SU-DHL-6 (cell line): ENCODE measurements around the gene RAI1.

Source experiments
- EZH2phosphoT487 ChIP-seq: fragments of 200-600 bp; sonication (generic), shearing (Covaris generic); conservative IDR thresholded peaks from 2 replicates; pipeline ENCODE4 v1.6.1; 2018; ENCODE audit warnings: mild to moderate bottlenecking, antibody characterized with exemption, low read length, moderate library complexity, mixed read lengths
- TF ChIP-seq, protein P1 (sequence below): fragments of 200-600 bp; sonication (generic); IDR thresholded peaks from one replicate; pipeline ENCODE4 v1.5.1; 2017; ENCODE audit warnings: antibody characterized with exemption, mild to moderate bottlenecking, low read length, moderate library complexity; ENCODE audit not compliant: insufficient read depth, poor library complexity, severe bottlenecking

DNA sequence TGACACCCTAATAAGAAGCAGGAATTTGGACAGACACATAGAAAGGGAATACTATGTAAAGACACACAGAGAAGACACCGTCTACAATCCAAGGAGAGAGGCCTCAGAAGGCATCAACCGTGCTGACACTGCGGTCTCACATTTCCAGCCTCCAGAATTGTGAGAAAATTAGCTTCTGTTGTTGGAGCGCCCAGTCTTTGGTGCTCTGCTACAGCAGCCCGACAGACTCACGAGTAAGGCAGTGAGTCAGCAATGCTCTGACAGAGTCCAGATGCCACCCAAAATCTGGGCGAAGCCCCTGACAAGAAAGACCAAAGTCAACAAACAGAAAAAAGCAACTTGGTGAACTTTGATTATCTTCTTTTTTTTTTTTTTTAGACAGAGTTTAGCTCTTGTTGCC is 32.5 kb upstream of the RAI1 start:
- TF ChIP-seq, protein P1, sequence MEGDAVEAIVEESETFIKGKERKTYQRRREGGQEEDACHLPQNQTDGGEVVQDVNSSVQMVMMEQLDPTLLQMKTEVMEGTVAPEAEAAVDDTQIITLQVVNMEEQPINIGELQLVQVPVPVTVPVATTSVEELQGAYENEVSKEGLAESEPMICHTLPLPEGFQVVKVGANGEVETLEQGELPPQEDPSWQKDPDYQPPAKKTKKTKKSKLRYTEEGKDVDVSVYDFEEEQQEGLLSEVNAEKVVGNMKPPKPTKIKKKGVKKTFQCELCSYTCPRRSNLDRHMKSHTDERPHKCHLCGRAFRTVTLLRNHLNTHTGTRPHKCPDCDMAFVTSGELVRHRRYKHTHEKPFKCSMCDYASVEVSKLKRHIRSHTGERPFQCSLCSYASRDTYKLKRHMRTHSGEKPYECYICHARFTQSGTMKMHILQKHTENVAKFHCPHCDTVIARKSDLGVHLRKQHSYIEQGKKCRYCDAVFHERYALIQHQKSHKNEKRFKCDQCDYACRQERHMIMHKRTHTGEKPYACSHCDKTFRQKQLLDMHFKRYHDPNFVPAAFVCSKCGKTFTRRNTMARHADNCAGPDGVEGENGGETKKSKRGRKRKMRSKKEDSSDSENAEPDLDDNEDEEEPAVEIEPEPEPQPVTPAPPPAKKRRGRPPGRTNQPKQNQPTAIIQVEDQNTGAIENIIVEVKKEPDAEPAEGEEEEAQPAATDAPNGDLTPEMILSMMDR: no peak
- TF ChIP-seq EZH2phosphoT487: no peak
